ENCODE results near the gene PPM1L.

Gene PPM1L

GRCh38 chr3:160810362-160811236 lies 54.6 kb downstream of the PPM1L start:
- no peak for DNase-seq

- no peak for DNase-seq
These were observed 55.2 kb downstream of the PPM1L start for GRCh38 chr3:160811237-160811548.

GRCh38 chr3:160812304-160812703 lies 56.3 kb downstream of the PPM1L start:
- DNase-seq, result no peak

GRCh38 chr3:160815280-160815679 lies 59.2 kb downstream of the PPM1L start:
- no peak for DNase-seq

GRCh38 chr3:160820022-160820421 lies 64.0 kb downstream of the PPM1L start:
- DNase-seq, result no peak

GRCh38 chr3:160820430-160820829 lies 64.4 kb downstream of the PPM1L start:
- DNase-seq, result no peak

- DNase-seq, result no peak
These were observed 66.9 kb downstream of the PPM1L start for GRCh38 chr3:160822936-160823335.

GRCh38 chr3:160825311-160825800 lies 69.3 kb downstream of the PPM1L start:
- DNase-seq, result no peak

- DNase-seq, result no peak
These were observed 70.4 kb downstream of the PPM1L start for GRCh38 chr3:160826408-160826807.

- no peak for DNase-seq
These were observed 71.0 kb downstream of the PPM1L start for GRCh38 chr3:160826991-160827390.

- DNase-seq, result no peak
These were observed 71.5 kb downstream of the PPM1L start for GRCh38 chr3:160827516-160827915.

GRCh38 chr3:160828880-160829279 lies 72.8 kb downstream of the PPM1L start:
- DNase-seq, result no peak

GRCh38 chr3:160829486-160830009 lies 73.5 kb downstream of the PPM1L start:
- DNase-seq, result no peak

GRCh38 chr3:160830796-160831195 lies 74.8 kb downstream of the PPM1L start:
- no peak for DNase-seq

GRCh38 chr3:160831401-160831800 lies 75.4 kb downstream of the PPM1L start:
- no peak for DNase-seq

- no peak for DNase-seq
These were observed 81.5 kb downstream of the PPM1L start for GRCh38 chr3:160837394-160837980.

GRCh38 chr3:160840590-160840989 lies 84.6 kb downstream of the PPM1L start:
- DNase-seq, result no peak

GRCh38 chr3:160841455-160841854 lies 85.4 kb downstream of the PPM1L start:
- no peak for DNase-seq

GRCh38 chr3:160842021-160843005 lies 86.3 kb downstream of the PPM1L start:
- no peak for DNase-seq

- no peak for DNase-seq
These were observed 95.7 kb downstream of the PPM1L start for GRCh38 chr3:160851629-160852210.

- DNase-seq, result no peak
These were observed 96.8 kb downstream of the PPM1L start for GRCh38 chr3:160852856-160853255.

- no peak for DNase-seq
These were observed 100.4 kb downstream of the PPM1L start for GRCh38 chr3:160856450-160856849.

All from activated effector memory CD4-positive, alpha-beta T cell treated with anti-CD3 and anti-CD28 coated beads, Interleukin-2, amount 50 U/mL, for 16 hours (primary cell).